HepG2 (cell line): ENCODE data around the gene FNIP2. TPM values are rescaled to one million over a fixed set of nuclear protein-coding genes. Genes with fewer than 3 reads are reported as not detected.
A peak's percentile ranks its signal among the peaks of the same experiment; 100 is the strongest.

ENCODE experiments used
- ATF7 ChIP-seq, 2 experiments: fragments of 450-650 bp in 1 of 2; sonication (generic) in 1 of 2; formaldehyde crosslinking in 1 of 2; IDR thresholded peaks; 2 replicates each; pipeline versions ENCODE4 v1.4.0 to v1.6.1; 2016 to 2020; ENCODE audit warnings: antibody characterized with exemption in 1 of 2, mild to moderate bottlenecking in 1 of 2, missing genetic modification reagents in 1 of 2
- BHLHE40 ChIP-seq: IDR thresholded peaks from 2 replicates; pipeline ENCODE4 v1.6.1; 2011; ENCODE audit warnings: low read length, improper control_type of control experiment
- CBX2 ChIP-seq, 2 experiments: fragments of 200-600 bp in 1 of 2; sonication (generic); formaldehyde crosslinking in 1 of 2; IDR thresholded peaks; 2 replicates each; pipeline versions ENCODE4 v1.7.0 to v1.8.1; 2018 to 2022; ENCODE audit warnings: low read depth in 2 of 2, low read length in 1 of 2, mild to moderate bottlenecking in 1 of 2, missing genetic modification reagents in 1 of 2
- CHCHD3 ChIP-seq: sonication (generic); formaldehyde crosslinking; IDR thresholded peaks from 2 replicates; pipeline ENCODE4 v1.8.0; 2022; ENCODE audit warnings: mild to moderate bottlenecking, missing genetic modification reagents, moderate library complexity
- CREBL2 ChIP-seq: sonication (generic); formaldehyde crosslinking; IDR thresholded peaks from 2 replicates; pipeline ENCODE4 v1.8.1; 2023; ENCODE audit warnings: missing genetic modification reagents, mild to moderate bottlenecking, borderline replicate concordance
- FOSL2 ChIP-seq: sonication (generic); formaldehyde crosslinking; IDR thresholded peaks from 2 replicates; pipeline ENCODE4 v1.4.0; 2020; ENCODE audit warnings: missing genetic modification reagents
- FOXC1 ChIP-seq: sonication (generic); formaldehyde crosslinking; IDR thresholded peaks from 2 replicates; pipeline ENCODE4 v1.8.0; 2022; ENCODE audit warnings: mild to moderate bottlenecking, missing genetic modification reagents, borderline replicate concordance
- KLF11 ChIP-seq: IDR thresholded peaks from 2 replicates; pipeline ENCODE4 v1.6.1; 2016; ENCODE audit warnings: missing compliant biosample characterization
- MAFF ChIP-seq: IDR thresholded peaks from 2 replicates; pipeline ENCODE4 v1.6.1; 2011; ENCODE audit warnings: low read depth, low read length, improper control_type of control experiment
- MEF2D ChIP-seq: sonication (generic); formaldehyde crosslinking; IDR thresholded peaks from 2 replicates; pipeline ENCODE4 v1.5.1; 2020; ENCODE audit warnings: mild to moderate bottlenecking, missing genetic modification reagents
- MTF2 ChIP-seq: sonication (generic); formaldehyde crosslinking; IDR thresholded peaks from 2 replicates; pipeline ENCODE4 v1.5.0; 2020; ENCODE audit warnings: missing genetic modification reagents, borderline replicate concordance
- POLR2G ChIP-seq: fragments of 200-400 bp; formaldehyde crosslinking; IDR thresholded peaks from 2 replicates; pipeline ENCODE4 v1.6.1; 2018; ENCODE audit warnings: mild to moderate bottlenecking, low read depth, low read length, moderate library complexity
- RBM22 ChIP-seq: fragments of 200-400 bp; formaldehyde crosslinking; optimal IDR thresholded peaks from 2 replicates; pipeline ENCODE3; 2017; ENCODE audit warnings: mild to moderate bottlenecking, low read length, moderate library complexity
- RXRB ChIP-seq: IDR thresholded peaks from 2 replicates; pipeline ENCODE4 v1.6.1; 2016; ENCODE audit warnings: borderline replicate concordance, missing genetic modification reagents, missing compliant biosample characterization
- SNAPC2 ChIP-seq: sonication (generic); formaldehyde crosslinking; IDR thresholded peaks from 2 replicates; pipeline ENCODE4 v1.8.1; 2022; ENCODE audit warnings: mild to moderate bottlenecking, missing genetic modification reagents
- ZMYM3 ChIP-seq: sonication (generic); formaldehyde crosslinking; IDR thresholded peaks from 2 replicates; pipeline ENCODE4 v1.5.1; 2020; ENCODE audit warnings: mild to moderate bottlenecking, missing genetic modification reagents
- ZNF205 ChIP-seq: IDR thresholded peaks from 2 replicates; pipeline ENCODE4 v1.6.1; 2018; ENCODE audit warnings: missing biosample characterization, missing genetic modification reagents
- ZNF333 ChIP-seq: sonication (generic); formaldehyde crosslinking; IDR thresholded peaks from 2 replicates; pipeline ENCODE4 v1.4.0; 2020; ENCODE audit warnings: mild to moderate bottlenecking, missing genetic modification reagents, borderline replicate concordance
- ZNF484 ChIP-seq: sonication (generic); formaldehyde crosslinking; IDR thresholded peaks from 2 replicates; pipeline ENCODE4 v1.5.1; 2020; ENCODE audit warnings: mild to moderate bottlenecking, low read depth, missing genetic modification reagents, borderline replicate concordance
- ZNF503 ChIP-seq: sonication (generic); formaldehyde crosslinking; IDR thresholded peaks from 2 replicates; pipeline ENCODE4 v1.4.0; 2020; ENCODE audit warnings: missing genetic modification reagents
- ZNF557 ChIP-seq: sonication (generic); formaldehyde crosslinking; IDR thresholded peaks from 2 replicates; pipeline ENCODE4 v1.4.0; 2020; ENCODE audit warnings: missing genetic modification reagents
- ZNF570 ChIP-seq: sonication (generic); formaldehyde crosslinking; IDR thresholded peaks from 2 replicates; pipeline ENCODE4 v1.4.0; 2020; ENCODE audit warnings: mild to moderate bottlenecking, missing genetic modification reagents, borderline replicate concordance
- ZNF704 ChIP-seq: sonication (generic); formaldehyde crosslinking; IDR thresholded peaks from 2 replicates; pipeline ENCODE4 v1.8.1; 2023; ENCODE audit warnings: mild to moderate bottlenecking, inconsistent platforms, moderate library complexity, missing genetic modification reagents, borderline replicate concordance
- ZNF816 ChIP-seq: sonication (generic); formaldehyde crosslinking; IDR thresholded peaks from 2 replicates; pipeline ENCODE4 v1.8.0; 2022; ENCODE audit warnings: missing genetic modification reagents, mild to moderate bottlenecking, borderline replicate concordance
- ZXDC ChIP-seq: sonication (generic); formaldehyde crosslinking; IDR thresholded peaks from 2 replicates; pipeline ENCODE4 v1.5.0; 2020; ENCODE audit warnings: mild to moderate bottlenecking, missing genetic modification reagents
- polyA plus RNA-seq, 8 experiments: library from polyadenylated mRNA; depleted of rRNA in 3 of 8; stranded (reverse) in 7 of 8; unstranded in 1 of 8; fragments of >200 nt; fragmentation: Illumina TruSeq in 4 of 8; extraction: Trizol in 4 of 8; gene quantifications; 2 replicates each; pipeline versions ENCODE4 v1.2.1 to v1.2.3, GENCODE V29; 2011 to 2016; ENCODE audit warnings: low read depth in 4 of 8, missing spikeins in 1 of 8, mixed read lengths in 1 of 8; ENCODE audit not compliant: insufficient read depth in 1 of 8
- total RNA-seq, 5 experiments: library from RNA; depleted of rRNA; stranded (reverse); fragments of >200 nt; fragmentation: Illumina TruSeq; extraction: Trizol; gene quantifications; 2 replicates each; pipeline ENCODE4 v1.2.3, GENCODE V29; 2016; ENCODE audit warnings: low read depth in 1 of 5

FNIP2 gene
- total and polyA plus RNA-seq, 2 of the 13 experiments (the other 11 are each of a cell fraction or from before 2014, with no cell fraction given): 15.5 to 21.0 TPM

GRCh38 chr4:158768555-158769174 is at the start of gene FNIP2 (continued):
- TF ChIP-seq ZMYM3 (CRISPR knock-in tag): no peak
- 0 out of 2 replicates have a peak, but pooled peaks have one; percentile 40 for TF ChIP-seq KLF11
- TF ChIP-seq ZNF816 (CRISPR knock-in tag): peak; percentile 70; the same call in 1 of the 2 replicates
- peak; percentile 43; the same call in 1 of the 2 replicates for TF ChIP-seq FOSL2 (CRISPR knock-in tag)
- TF ChIP-seq ZNF205 (CRISPR knock-in tag): no peak
- TF ChIP-seq ZNF484: no peak
- peak; percentile 51; the same call in 1 of the 2 replicates for TF ChIP-seq CHCHD3 (CRISPR knock-in tag)
- TF ChIP-seq ZXDC (CRISPR knock-in tag): no peak
- TF ChIP-seq BHLHE40: no peak
- no peak for TF ChIP-seq RXRB
- TF ChIP-seq SNAPC2 (CRISPR knock-in tag): no peak
- no peak for TF ChIP-seq CBX2 (IDR thresholded peaks at IDR 0.05; ENCODE audit: low read depth, low read length)
- 0 out of 2 replicates have a peak, but pooled peaks have one; percentile 48 for TF ChIP-seq CBX2 (CRISPR knock-in tag; IDR thresholded peaks at IDR 0.05; ENCODE audit: low read depth)
- TF ChIP-seq MEF2D (CRISPR knock-in tag): no peak
- no peak for TF ChIP-seq ZNF704 (CRISPR knock-in tag)
- no peak for TF ChIP-seq ZNF557 (CRISPR knock-in tag)
- no peak for TF ChIP-seq ZNF570 (CRISPR knock-in tag)
- peak; percentile 75 for TF ChIP-seq POLR2G
- TF ChIP-seq MTF2 (CRISPR knock-in tag): no peak
- TF ChIP-seq CREBL2 (CRISPR knock-in tag): no peak
- no peak for TF ChIP-seq RBM22
- TF ChIP-seq MAFF: no peak
- TF ChIP-seq FOXC1 (CRISPR knock-in tag): peak; percentile 51; the same call in 1 of the 2 replicates
- no peak for TF ChIP-seq ATF7 (IDR thresholded peaks at IDR 0.05)
- no peak for TF ChIP-seq ATF7 (CRISPR knock-in tag; IDR thresholded peaks at IDR 0.05)
- TF ChIP-seq ZNF503: no peak
- TF ChIP-seq ZNF333 (CRISPR knock-in tag): no peak; the same call in 1 of the 2 replicates
